Measurements from ENCODE around the gene SMC5.
"Not testable (repeated sequence)": the region's sequence is repeated elsewhere in the genome, so short reads cannot be mapped to it uniquely, and the experiment has no call there.

The SMC5 gene

DNA sequence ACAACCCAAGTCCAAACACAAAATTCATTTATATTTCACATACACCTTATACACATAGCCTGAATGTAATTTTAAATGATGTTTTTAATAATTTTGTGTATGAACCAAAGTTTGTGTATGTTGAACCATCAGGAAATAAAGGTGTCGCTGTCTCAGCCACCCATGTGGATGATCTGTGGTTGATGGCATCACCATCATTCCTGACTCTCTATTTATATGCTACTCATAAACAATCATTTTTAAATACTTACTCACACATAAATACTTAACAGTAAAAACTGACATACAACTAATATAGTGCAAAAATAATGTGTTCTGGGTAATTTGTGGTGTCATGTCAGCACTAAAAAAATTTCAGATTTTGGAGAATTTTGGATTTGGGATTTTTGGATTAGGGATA is 38.4 kb downstream of the SMC5 start:
- peaks cover 68% of the 10 kb centered on the region for H3K36me3 ChIP-seq (ENCODE audit: insufficient read depth, low read length)
- no peaks in the 10 kb centered on the region for H3K27me3 ChIP-seq (ENCODE audit: insufficient read depth, low read length)
- no peak overlapping the region for H3K27ac ChIP-seq (ENCODE audit: low read depth, low read length)
- no peak overlapping the region for H2AFZ ChIP-seq (ENCODE audit: low read length, unreplicated experiment)
- no peak overlapping the region for H3K4me3 ChIP-seq (ENCODE audit: low read depth, low read length)
- peaks cover 24% of the 10 kb centered on the region for H3K79me2 ChIP-seq (ENCODE audit: control insufficient read depth, insufficient read depth, low read length, unreplicated experiment)
- no peaks in the 10 kb centered on the region for H3K4me1 ChIP-seq (ENCODE audit: control insufficient read depth, insufficient read depth, low read length, unreplicated experiment)

DNA sequence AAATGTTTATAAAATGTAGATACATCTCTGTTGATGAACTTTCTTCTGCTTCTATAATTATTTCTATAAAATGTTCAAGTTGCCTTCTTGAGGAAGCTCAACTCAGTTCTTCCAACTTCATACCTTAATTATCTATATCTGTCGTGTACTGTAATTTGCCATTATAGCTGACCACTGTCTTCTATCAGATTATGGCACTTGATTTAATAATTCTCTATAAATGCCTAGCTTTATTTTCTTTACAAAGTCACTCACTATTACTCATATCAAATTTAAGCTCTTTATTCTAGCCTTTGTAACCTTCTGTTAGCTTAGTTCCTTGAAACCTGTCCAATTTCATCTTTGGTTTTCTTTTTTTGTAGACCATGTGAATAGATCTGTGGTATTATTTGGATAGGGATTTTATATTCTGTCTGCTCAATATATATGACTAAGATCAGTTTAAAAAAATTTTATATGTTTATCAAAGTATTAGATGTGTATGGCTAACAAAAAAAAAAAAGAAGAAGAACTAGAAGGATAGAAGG is 39.5 kb downstream of the SMC5 start:
- Histone ChIP-seq H3K27me3 (ENCODE audit: insufficient read depth, low read length) (no peaks in the 10 kb centered on the region), H3K4me1 (ENCODE audit: control insufficient read depth, insufficient read depth, low read length, unreplicated experiment) (no peaks in the 10 kb centered on the region), H2AFZ (ENCODE audit: low read length, unreplicated experiment) (no peak overlapping the region), H3K36me3 (ENCODE audit: insufficient read depth, low read length) (peaks cover 56% of the 10 kb centered on the region), H3K27ac (ENCODE audit: low read depth, low read length) (no peak overlapping the region), H3K4me3 (ENCODE audit: low read depth, low read length) (no peak overlapping the region), H3K79me2 (ENCODE audit: control insufficient read depth, insufficient read depth, low read length, unreplicated experiment) (peaks cover 19% of the 10 kb centered on the region)

DNA sequence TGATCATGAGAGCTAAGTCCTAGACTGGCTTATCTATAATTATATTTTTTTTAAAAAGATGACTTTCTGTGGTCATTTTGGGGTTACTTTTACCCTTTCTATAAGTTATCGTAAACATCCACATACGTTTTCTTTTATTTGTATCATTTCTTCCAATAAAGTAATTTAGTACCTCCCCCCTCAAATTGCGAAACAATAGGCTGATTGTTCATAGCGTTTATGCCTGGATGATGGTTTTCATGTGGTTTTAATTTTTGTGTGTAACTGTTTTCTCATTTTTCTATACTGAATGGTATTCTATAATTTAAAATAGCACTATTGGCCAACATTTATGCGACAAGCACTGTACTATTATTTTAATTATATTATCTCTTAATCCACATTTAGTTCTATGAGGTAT is 44.5 kb downstream of the SMC5 start:
- Histone ChIP-seq H3K4me3 (ENCODE audit: low read depth, low read length) (no peak overlapping the region), H3K27me3 (ENCODE audit: insufficient read depth, low read length) (no peaks in the 10 kb centered on the region), H3K79me2 (ENCODE audit: control insufficient read depth, insufficient read depth, low read length, unreplicated experiment) (no peaks in the 10 kb centered on the region), H3K27ac (ENCODE audit: low read depth, low read length) (no peak overlapping the region), H3K36me3 (ENCODE audit: insufficient read depth, low read length) (peaks cover 59% of the 10 kb centered on the region), H3K4me1 (ENCODE audit: control insufficient read depth, insufficient read depth, low read length, unreplicated experiment) (no peaks in the 10 kb centered on the region), H2AFZ (ENCODE audit: low read length, unreplicated experiment) (no peak overlapping the region)

DNA sequence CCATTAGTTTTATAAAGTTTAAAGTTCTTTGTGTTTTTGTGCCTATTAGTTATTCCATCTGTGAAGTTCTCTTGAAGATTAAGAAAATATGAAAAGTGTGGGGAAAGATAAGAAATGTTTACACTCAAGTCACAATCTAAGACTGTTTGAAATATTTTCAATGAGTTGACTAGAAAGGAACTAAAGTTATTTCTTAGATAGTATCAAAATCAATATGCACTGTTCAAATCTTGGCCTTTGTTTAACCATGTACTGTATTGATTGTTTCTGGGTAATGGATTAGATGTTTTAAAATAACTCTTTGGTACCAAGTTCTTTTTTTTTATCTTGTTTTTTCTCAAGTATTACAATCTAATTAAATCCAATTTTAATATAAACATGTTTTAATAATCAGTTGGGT is 46.0 kb downstream of the SMC5 start:
- Histone ChIP-seq H3K4me1 (ENCODE audit: control insufficient read depth, insufficient read depth, low read length, unreplicated experiment) (no peaks in the 10 kb centered on the region), H3K36me3 (ENCODE audit: insufficient read depth, low read length) (peaks cover 54% of the 10 kb centered on the region), H3K27me3 (ENCODE audit: insufficient read depth, low read length) (no peaks in the 10 kb centered on the region)

DNA sequence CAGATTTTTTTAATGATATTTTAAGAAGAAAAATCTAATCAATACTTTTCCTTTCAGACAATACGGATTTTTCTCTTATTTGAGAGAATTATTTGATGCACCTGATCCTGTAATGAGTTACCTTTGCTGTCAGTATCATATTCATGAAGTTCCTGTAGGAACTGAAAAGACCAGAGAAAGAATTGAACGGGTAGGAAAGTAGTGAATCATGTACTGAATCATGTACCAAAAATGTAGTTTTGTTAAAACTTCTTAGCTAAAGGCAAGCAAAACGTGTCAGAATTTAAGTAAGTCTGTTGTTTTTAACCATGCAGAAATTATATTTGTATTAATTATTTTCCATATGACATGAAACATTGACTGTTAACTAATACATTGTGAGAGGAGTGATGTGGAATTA is 56.6 kb downstream of the SMC5 start:
- H3K79me2 ChIP-seq (ENCODE audit: control insufficient read depth, insufficient read depth, low read length, unreplicated experiment) = no peaks in the 10 kb centered on the region
- H3K4me3 ChIP-seq (ENCODE audit: low read depth, low read length) = no peak overlapping the region
- no peaks in the 10 kb centered on the region for H3K27me3 ChIP-seq (ENCODE audit: insufficient read depth, low read length)
- H2AFZ ChIP-seq (ENCODE audit: low read length, unreplicated experiment) = no peak overlapping the region
- H3K36me3 ChIP-seq (ENCODE audit: insufficient read depth, low read length) = peaks cover 22% of the 10 kb centered on the region
- peaks cover 5% of the 10 kb centered on the region for H3K4me1 ChIP-seq (ENCODE audit: control insufficient read depth, insufficient read depth, low read length, unreplicated experiment)
- H3K27ac ChIP-seq (ENCODE audit: low read depth, low read length) = 0 out of 2 replicates have a peak overlapping the region, but pooled peaks have one; percentile 39

More for the DNA sequence above, 46.0 kb downstream of the SMC5 start:
- no peaks in the 10 kb centered on the region for H3K79me2 ChIP-seq (ENCODE audit: control insufficient read depth, insufficient read depth, low read length, unreplicated experiment)
- H3K4me3 ChIP-seq (ENCODE audit: low read depth, low read length) = no peak overlapping the region
- no peak overlapping the region for H3K27ac ChIP-seq (ENCODE audit: low read depth, low read length)
- no peak overlapping the region for H2AFZ ChIP-seq (ENCODE audit: low read length, unreplicated experiment)

DNA sequence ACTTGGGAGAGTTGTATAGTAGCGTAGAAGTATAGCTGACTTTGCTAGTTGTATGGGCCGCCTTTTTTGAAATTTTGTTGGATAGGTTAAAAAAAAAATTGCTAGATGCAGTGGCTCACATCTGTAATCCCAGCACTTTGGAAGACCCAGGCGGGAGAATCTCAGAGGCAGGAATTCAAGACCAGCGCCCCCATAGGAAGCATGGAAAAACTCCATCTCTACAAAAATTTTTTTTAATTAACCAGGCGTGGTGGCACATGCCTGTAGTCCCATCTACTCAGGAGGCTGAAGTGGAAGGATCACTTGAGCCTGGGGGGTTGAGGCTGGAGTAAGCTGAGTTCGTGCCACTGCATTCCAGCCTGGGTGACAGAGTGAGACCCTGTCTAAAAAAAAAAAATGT is 59.2 kb downstream of the SMC5 start:
- Histone ChIP-seq H3K79me2 (ENCODE audit: control insufficient read depth, insufficient read depth, low read length, unreplicated experiment) (no peaks in the 10 kb centered on the region), H2AFZ (ENCODE audit: low read length, unreplicated experiment) (no peak overlapping the region), H3K4me3 (ENCODE audit: low read depth, low read length) (no peak overlapping the region), H3K27ac (ENCODE audit: low read depth, low read length) (no peak overlapping the region), H3K36me3 (ENCODE audit: insufficient read depth, low read length) (peaks cover 34% of the 10 kb centered on the region), H3K27me3 (ENCODE audit: insufficient read depth, low read length) (no peaks in the 10 kb centered on the region), H3K4me1 (ENCODE audit: control insufficient read depth, insufficient read depth, low read length, unreplicated experiment) (peaks cover 5% of the 10 kb centered on the region)

DNA sequence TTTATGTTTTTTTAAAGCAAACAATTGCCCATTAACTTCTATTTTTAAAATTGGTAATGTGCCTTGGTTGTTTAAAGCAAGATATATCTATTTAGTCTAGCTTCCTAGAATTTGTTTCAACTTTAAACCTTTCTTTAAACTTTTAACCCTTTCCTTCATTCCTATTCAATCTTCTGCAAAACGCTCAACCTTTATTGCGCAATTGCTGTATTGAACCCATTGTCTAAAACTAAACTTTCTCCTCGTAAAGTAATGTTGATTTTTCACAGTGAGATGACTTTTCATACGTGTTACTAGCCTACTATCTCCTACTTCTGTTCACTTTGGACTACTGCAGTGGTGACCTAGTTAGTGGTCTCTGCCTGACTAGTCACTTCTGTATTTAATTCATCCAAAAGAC is 63.3 kb downstream of the SMC5 start:
- no peak overlapping the region for H3K27ac ChIP-seq (ENCODE audit: low read depth, low read length)
- H2AFZ ChIP-seq (ENCODE audit: low read length, unreplicated experiment) = no peak overlapping the region
- no peaks in the 10 kb centered on the region for H3K27me3 ChIP-seq (ENCODE audit: insufficient read depth, low read length)
- H3K36me3 ChIP-seq (ENCODE audit: insufficient read depth, low read length) = peaks cover 63% of the 10 kb centered on the region
- H3K4me1 ChIP-seq (ENCODE audit: control insufficient read depth, insufficient read depth, low read length, unreplicated experiment) = peaks cover 6% of the 10 kb centered on the region
- H3K79me2 ChIP-seq (ENCODE audit: control insufficient read depth, insufficient read depth, low read length, unreplicated experiment) = no peaks in the 10 kb centered on the region
- H3K4me3 ChIP-seq (ENCODE audit: low read depth, low read length) = no peak overlapping the region

DNA sequence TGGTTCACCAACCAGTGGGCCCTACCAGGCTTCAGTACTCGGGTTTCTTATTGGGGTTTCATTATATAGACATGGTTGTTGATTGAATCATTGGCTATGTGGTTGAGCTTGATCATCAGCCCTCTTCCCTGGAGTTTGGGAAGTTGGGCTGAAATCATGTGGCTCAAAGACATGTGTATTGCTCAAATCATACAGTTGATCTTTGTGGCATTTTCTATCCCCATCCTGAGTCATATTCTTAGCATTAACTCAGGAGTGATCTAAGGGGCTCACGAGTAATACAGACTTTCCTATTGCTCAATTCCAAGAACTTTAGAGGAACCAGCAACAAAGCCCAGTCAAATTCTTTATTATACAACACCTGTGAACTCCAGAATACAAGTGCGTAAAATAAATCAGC is 66.2 kb downstream of the SMC5 start:
- H2AFZ ChIP-seq (ENCODE audit: low read length, unreplicated experiment) = no peak overlapping the region
- no peaks in the 10 kb centered on the region for H3K27me3 ChIP-seq (ENCODE audit: insufficient read depth, low read length)
- H3K36me3 ChIP-seq (ENCODE audit: insufficient read depth, low read length) = peaks cover 71% of the 10 kb centered on the region
- H3K79me2 ChIP-seq (ENCODE audit: control insufficient read depth, insufficient read depth, low read length, unreplicated experiment) = no peaks in the 10 kb centered on the region
- peak overlapping the region; percentile 49 for H3K27ac ChIP-seq (ENCODE audit: low read depth, low read length)
- H3K4me1 ChIP-seq (ENCODE audit: control insufficient read depth, insufficient read depth, low read length, unreplicated experiment) = peaks cover 6% of the 10 kb centered on the region
- H3K4me3 ChIP-seq (ENCODE audit: low read depth, low read length) = no peak overlapping the region

DNA sequence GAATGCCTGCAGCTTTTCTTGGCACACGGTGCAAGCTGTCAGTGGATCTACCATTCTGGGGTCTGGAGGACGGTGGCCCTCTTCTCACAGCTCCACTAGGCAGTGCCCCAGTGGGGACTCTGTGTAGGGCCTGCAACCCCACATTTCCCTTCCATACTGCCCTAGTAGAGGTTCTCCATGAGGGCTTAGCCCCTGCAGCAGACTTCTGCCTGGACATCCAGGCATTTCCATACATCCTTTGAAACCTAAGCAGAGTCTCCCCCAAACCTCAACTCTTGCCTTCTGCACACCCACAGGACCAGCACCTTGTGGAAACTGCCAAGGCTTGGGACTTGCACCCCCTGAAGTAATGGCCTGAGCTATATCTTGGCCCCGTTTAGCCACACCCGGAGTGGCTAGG is 69.8 kb downstream of the SMC5 start:
- not testable (repeated sequence) for H3K4me3 ChIP-seq (ENCODE audit: low read depth, low read length); H2AFZ ChIP-seq (ENCODE audit: low read length, unreplicated experiment); H3K27me3 ChIP-seq (ENCODE audit: insufficient read depth, low read length); H3K79me2 ChIP-seq (ENCODE audit: control insufficient read depth, insufficient read depth, low read length, unreplicated experiment); H3K4me1 ChIP-seq (ENCODE audit: control insufficient read depth, insufficient read depth, low read length, unreplicated experiment); H3K27ac ChIP-seq (ENCODE audit: low read depth, low read length)
- H3K36me3 ChIP-seq (ENCODE audit: insufficient read depth, low read length) = peaks cover 51% of the 10 kb centered on the region

DNA sequence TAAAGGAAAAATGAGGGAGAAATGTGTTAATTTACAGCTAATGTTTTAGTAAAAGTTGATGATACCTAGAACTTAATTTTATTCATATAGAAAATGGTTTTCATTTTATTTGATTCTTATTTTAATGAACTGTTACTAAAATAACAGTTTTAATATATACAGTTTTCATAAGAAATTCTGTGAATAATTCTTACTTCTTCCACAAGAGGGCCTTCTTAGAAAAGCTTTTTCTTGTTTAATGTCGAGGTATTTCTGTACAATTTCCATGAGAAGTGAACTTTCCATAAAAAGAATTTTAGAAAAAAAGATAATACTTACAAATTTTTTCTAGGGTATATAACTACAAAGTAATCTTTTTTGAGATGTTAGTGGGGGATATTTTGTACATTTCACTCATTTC is 81.8 kb downstream of the SMC5 start:
- Histone ChIP-seq H3K27me3 (ENCODE audit: insufficient read depth, low read length) (no peaks in the 10 kb centered on the region), H3K79me2 (ENCODE audit: control insufficient read depth, insufficient read depth, low read length, unreplicated experiment) (no peaks in the 10 kb centered on the region), H2AFZ (ENCODE audit: low read length, unreplicated experiment) (no peak overlapping the region), H3K4me1 (ENCODE audit: control insufficient read depth, insufficient read depth, low read length, unreplicated experiment) (no peaks in the 10 kb centered on the region), H3K27ac (ENCODE audit: low read depth, low read length) (peak overlapping the region; percentile 20; the same call in 1 of the 2 replicates), H3K4me3 (ENCODE audit: low read depth, low read length) (no peak overlapping the region), H3K36me3 (ENCODE audit: insufficient read depth, low read length) (no peaks in the 10 kb centered on the region)

DNA sequence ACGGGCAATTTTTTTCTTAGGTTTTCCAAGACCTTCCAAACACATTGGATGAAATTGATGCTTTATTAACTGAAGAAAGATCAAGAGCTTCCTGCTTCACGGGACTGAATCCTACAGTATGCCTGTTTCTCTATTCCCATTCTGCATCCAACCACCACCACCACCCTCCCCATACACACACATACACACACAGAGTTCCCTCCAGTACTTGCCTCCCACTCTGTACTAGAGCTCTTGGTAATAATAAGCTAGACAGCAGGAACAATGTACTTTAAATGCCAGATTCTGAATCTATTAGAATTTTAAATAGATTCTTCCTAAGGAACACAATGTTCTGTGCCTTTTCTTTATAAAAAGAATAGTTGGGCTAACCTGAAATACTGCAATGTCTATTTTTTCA is 88.3 kb downstream of the SMC5 start:
- Histone ChIP-seq H3K4me3 (ENCODE audit: low read depth, low read length) (no peak overlapping the region), H3K79me2 (ENCODE audit: control insufficient read depth, insufficient read depth, low read length, unreplicated experiment) (no peaks in the 10 kb centered on the region)

More for the DNA sequence above, 88.3 kb downstream of the SMC5 start:
- no peak overlapping the region for H2AFZ ChIP-seq (ENCODE audit: low read length, unreplicated experiment)
- H3K27me3 ChIP-seq (ENCODE audit: insufficient read depth, low read length) = no peaks in the 10 kb centered on the region
- no peak overlapping the region for H3K27ac ChIP-seq (ENCODE audit: low read depth, low read length)
- peaks cover 12% of the 10 kb centered on the region; the same call in 1 of the 2 replicates for H3K36me3 ChIP-seq (ENCODE audit: insufficient read depth, low read length)
- peaks cover 5% of the 10 kb centered on the region for H3K4me1 ChIP-seq (ENCODE audit: control insufficient read depth, insufficient read depth, low read length, unreplicated experiment)

All from ACC112 (cell line).